ENCODE data around the gene ARL3.
A peak's percentile ranks its signal among the peaks of the same experiment; 100 is the strongest.
"Not testable (repeated sequence)": the region's sequence is repeated elsewhere in the genome, so short reads cannot be mapped to it uniquely, and the experiment has no call there.

Gene ARL3

DNA sequence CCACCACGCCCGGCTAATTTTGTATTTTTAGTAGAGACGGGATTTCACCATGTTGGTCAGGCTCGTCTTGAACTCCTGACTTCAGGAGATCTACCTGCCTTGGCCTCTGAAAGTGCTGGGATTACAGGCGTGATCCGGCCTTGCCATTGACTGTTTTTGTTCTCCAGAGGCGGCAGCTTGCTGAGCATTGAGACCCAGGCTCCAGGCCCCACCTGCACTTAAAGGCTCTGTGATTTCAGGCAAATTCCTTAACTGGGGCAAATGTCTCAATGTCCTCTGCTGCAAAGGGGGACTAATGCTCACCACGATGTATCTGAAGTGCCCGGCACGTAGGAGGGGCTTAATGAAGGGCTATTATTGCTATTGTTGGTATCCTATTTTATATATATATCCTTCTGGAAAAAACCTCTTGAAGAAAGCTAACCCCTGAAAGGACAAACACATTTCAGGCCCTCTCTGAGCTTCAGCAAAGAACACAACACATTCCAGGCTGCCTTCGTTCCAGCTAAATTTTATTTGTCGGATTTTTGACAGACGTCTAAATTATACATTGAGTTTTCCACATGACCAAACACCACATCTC, 40.9 kb downstream of the ARL3 start:
- Histone ChIP-seq H3K9ac (ENCODE audit: insufficient read length, low read depth) (peak overlapping the region; percentile 56), H3K36me3 (ENCODE audit: insufficient read depth, insufficient read length, low read length) (no peaks in the 10 kb centered on the region), H3K9me3 (ENCODE audit: insufficient read depth, low read length) (no peaks in the 10 kb centered on the region), H3K27me3 (ENCODE audit: insufficient read depth, insufficient read length) (no peaks in the 10 kb centered on the region), H3K4me3 (ENCODE audit: insufficient read length, low read depth) (no peak overlapping the region), H3K4me1 (ENCODE audit: insufficient read depth, insufficient read length) (peaks cover 31% of the 10 kb centered on the region)
- DNase-seq (ENCODE audit: low read depth, low spot score), result no peak
- TF ChIP-seq SUZ12 (IDR thresholded peaks at IDR 0.05; ENCODE audit: extremely low read depth, insufficient read depth, insufficient read length) (no peak), YY1 (IDR thresholded peaks at IDR 0.05; ENCODE audit: insufficient read depth, insufficient read length) (no peak), ZNF274 (IDR thresholded peaks at IDR 0.05; ENCODE audit: low read depth, low read length) (no peak)

DNA sequence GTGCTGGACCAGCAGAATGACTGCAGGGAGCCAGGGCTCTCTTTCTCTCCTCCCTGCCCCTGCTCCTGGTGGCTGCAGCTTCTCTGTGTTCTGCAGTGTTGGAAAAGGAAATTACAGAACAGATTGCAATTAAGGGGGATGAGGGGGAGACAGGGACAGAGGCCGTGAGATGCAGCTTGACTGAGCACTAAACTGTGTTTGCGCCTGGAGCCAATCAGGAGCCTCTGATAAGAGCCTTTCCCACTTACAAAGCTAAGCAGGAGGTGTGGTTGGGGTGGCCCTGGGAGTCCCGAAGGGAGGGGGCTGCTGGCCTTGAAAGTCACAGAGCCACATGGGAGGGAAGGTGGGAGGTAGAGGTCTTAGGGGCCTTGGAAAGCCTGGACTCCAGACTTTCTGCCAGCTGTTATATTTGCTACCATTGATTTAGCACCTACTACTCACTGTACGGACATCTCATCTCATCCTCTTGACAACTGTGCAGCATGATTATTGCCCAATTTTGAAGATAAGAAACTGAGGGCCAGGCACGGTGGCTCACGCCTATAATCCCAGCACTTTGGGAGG, 43.2 kb downstream of the ARL3 start:
- TF ChIP-seq YY1 (IDR thresholded peaks at IDR 0.05; ENCODE audit: insufficient read depth, insufficient read length) (no peak), SUZ12 (IDR thresholded peaks at IDR 0.05; ENCODE audit: extremely low read depth, insufficient read depth, insufficient read length) (no peak), ZNF274 (IDR thresholded peaks at IDR 0.05; ENCODE audit: low read depth, low read length) (no peak)
- no peak overlapping the region for H3K9ac ChIP-seq (ENCODE audit: insufficient read length, low read depth)

DNA sequence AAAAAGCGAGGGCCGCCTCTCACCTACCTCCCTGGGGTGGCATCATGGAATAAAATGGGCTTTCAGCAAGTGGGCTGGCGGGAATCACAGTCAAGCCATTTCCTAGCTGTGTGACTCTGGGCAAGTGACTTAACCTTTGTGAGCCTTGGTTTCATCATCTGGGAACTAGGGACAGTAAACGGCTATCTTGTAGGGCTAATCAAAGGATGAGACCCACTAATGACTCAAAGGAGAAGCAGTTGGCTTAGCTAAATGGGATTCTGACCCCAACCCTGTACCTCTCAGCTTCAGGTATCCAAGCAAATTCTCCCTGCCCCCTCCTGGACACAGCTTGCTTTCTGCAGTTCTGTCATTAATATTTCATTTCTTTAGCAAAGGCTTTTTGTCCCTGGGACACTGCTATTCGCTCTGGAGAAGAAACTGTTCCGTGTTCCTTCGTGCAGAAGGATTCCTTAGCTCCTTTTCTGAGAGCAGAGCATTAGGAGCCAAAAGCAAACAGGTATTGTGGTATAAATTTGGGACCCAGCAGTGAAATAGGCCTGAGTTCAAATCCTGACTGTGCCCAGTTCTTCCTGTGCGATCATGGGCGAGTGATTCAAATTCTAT, 44.0 kb downstream of the ARL3 start:
- H3K4me3 ChIP-seq (ENCODE audit: insufficient read length, low read depth), result no peak overlapping the region
- TF ChIP-seq YY1 (IDR thresholded peaks at IDR 0.05; ENCODE audit: insufficient read depth, insufficient read length) (no peak), ZNF274 (IDR thresholded peaks at IDR 0.05; ENCODE audit: low read depth, low read length) (no peak), SUZ12 (IDR thresholded peaks at IDR 0.05; ENCODE audit: extremely low read depth, insufficient read depth, insufficient read length) (no peak)
- no peaks in the 10 kb centered on the region for H3K36me3 ChIP-seq (ENCODE audit: insufficient read depth, insufficient read length, low read length)
- no peak for DNase-seq (ENCODE audit: low read depth, low spot score)
- H3K4me1 ChIP-seq (ENCODE audit: insufficient read depth, insufficient read length), result peaks cover 27% of the 10 kb centered on the region
- no peaks in the 10 kb centered on the region for H3K27me3 ChIP-seq (ENCODE audit: insufficient read depth, insufficient read length)
- H3K9me3 ChIP-seq (ENCODE audit: insufficient read depth, low read length), result no peaks in the 10 kb centered on the region
- H3K9ac ChIP-seq (ENCODE audit: insufficient read length, low read depth), result peak overlapping the region; percentile 2

More for the DNA sequence above, 43.2 kb downstream of the ARL3 start:
- H3K9me3 ChIP-seq (ENCODE audit: insufficient read depth, low read length), result no peaks in the 10 kb centered on the region
- H3K27me3 ChIP-seq (ENCODE audit: insufficient read depth, insufficient read length), result no peaks in the 10 kb centered on the region
- no peaks in the 10 kb centered on the region for H3K36me3 ChIP-seq (ENCODE audit: insufficient read depth, insufficient read length, low read length)
- DNase-seq (ENCODE audit: low read depth, low spot score), result no peak
- H3K4me3 ChIP-seq (ENCODE audit: insufficient read length, low read depth), result no peak overlapping the region
- H3K4me1 ChIP-seq (ENCODE audit: insufficient read depth, insufficient read length), result peaks cover 28% of the 10 kb centered on the region

DNA sequence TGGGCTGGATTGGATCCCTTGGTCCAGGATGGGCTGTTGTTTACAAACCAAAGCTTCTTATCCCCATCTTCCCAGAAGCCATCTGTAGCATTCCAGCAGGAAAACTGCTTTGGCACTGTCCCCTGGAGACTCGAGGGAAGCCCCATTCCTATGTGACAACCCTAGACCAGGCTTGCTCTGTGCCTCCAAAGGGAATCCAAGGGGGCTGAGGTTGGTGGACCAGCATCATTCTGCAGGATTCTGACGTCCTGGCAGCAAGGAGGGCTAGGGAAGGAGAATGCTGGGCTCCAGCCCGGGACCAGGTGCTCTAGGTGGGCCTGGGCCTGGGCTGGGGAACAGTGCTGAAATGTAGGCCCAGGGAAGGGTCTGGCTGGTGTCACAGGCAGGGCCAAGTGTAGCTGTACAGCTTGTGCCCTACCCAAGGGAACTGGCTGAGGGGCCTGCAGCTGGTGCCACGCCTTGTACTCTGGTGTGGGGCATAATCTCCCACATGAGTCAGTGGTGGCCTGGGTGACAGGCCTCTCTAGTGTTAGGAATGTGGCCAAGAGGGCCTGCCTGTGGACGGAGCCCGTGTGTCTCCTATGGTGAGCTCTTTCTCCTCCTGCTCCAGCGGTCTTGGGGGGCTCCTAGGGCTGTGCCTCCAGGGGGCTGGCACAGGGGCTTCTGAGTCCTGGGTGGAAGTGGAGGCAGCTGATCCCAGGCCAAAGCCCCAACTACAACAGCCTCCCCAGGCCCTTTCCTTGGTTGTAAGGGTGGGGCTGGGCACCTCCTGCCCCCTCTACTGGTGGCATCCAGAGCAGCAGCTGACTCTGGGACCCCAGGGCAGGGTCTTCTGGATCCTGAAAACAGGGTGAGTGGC, 44.8 kb downstream of the ARL3 start:
- H3K9ac ChIP-seq (ENCODE audit: insufficient read length, low read depth), result no peak overlapping the region
- DNase-seq (ENCODE audit: low read depth, low spot score), result no peak
- no peak overlapping the region for H3K4me3 ChIP-seq (ENCODE audit: insufficient read length, low read depth)
- peaks cover 22% of the 10 kb centered on the region for H3K4me1 ChIP-seq (ENCODE audit: insufficient read depth, insufficient read length)
- TF ChIP-seq SUZ12 (IDR thresholded peaks at IDR 0.05; ENCODE audit: extremely low read depth, insufficient read depth, insufficient read length), result no peak
- no peak for TF ChIP-seq YY1 (IDR thresholded peaks at IDR 0.05; ENCODE audit: insufficient read depth, insufficient read length)
- no peak for TF ChIP-seq ZNF274 (IDR thresholded peaks at IDR 0.05; ENCODE audit: low read depth, low read length)
- no peaks in the 10 kb centered on the region for H3K9me3 ChIP-seq (ENCODE audit: insufficient read depth, low read length)
- H3K36me3 ChIP-seq (ENCODE audit: insufficient read depth, insufficient read length, low read length), result no peaks in the 10 kb centered on the region
- no peaks in the 10 kb centered on the region for H3K27me3 ChIP-seq (ENCODE audit: insufficient read depth, insufficient read length)

DNA sequence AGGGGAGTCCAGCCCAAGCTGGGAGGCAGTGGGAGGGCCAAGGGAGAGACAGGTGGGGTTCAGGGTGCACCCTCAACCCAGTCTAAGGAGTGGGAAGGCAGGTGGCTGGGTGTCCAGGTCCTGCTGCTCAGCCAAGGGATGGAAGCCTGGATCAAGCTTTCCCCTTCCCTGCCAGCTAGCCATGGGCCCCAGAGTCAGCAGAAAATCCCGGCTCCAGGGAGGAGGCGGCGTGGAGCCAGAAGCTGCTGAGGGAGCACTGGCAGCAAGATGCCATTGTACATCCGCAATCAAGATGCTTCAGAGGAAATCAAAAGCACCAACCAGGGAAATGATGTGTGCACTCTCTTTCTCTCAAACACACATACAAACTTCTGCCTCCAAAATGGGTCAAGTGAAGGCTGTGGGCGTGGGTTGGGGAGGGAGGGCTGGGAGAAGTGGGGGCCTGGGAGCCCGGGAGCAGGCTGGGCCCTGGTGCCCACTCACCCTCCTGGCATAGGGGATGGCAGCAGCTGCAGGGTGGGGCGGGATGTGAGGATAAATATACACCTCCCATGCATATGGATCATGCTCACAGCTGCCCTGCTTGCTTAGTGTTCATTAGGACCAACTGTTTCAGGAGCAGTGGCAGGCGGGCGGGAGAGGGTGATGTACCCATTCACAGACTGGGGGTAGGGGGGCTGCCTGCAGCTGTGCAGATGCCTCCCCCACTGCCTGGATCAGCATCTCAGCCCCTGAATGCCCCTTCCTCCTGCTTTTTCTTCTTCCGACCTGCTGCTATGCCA, 45.7 kb downstream of the ARL3 start:
- H3K4me3 ChIP-seq (ENCODE audit: insufficient read length, low read depth), result no peak overlapping the region
- peak overlapping the region; percentile 32 for H3K9ac ChIP-seq (ENCODE audit: insufficient read length, low read depth)
- no peaks in the 10 kb centered on the region for H3K36me3 ChIP-seq (ENCODE audit: insufficient read depth, insufficient read length, low read length)
- no peaks in the 10 kb centered on the region for H3K9me3 ChIP-seq (ENCODE audit: insufficient read depth, low read length)
- no peak for DNase-seq (ENCODE audit: low read depth, low spot score)
- peaks cover 17% of the 10 kb centered on the region for H3K4me1 ChIP-seq (ENCODE audit: insufficient read depth, insufficient read length)
- TF ChIP-seq SUZ12 (IDR thresholded peaks at IDR 0.05; ENCODE audit: extremely low read depth, insufficient read depth, insufficient read length) (no peak), ZNF274 (IDR thresholded peaks at IDR 0.05; ENCODE audit: low read depth, low read length) (no peak), YY1 (IDR thresholded peaks at IDR 0.05; ENCODE audit: insufficient read depth, insufficient read length) (no peak)
- no peaks in the 10 kb centered on the region for H3K27me3 ChIP-seq (ENCODE audit: insufficient read depth, insufficient read length)

DNA sequence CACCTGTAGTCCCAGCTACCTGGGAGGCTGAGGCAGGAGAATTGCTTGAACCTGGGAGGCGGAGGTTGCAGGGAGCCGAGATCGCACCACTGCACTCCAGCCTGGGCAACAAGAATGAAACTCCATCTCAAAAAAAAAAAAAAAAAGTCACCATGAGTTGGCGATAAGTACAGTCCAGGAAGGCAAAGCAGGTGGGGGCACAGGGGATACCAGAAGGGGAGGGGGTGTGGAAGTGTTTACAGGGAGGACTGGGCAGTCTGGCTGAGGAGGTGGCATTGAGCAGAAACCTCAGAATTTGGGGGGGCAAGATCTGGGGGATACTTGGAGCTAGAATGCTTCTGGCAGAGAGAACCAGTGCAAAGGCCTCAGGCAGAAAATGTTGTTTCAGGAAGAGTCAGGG, 46.8 kb downstream of the ARL3 start:
- DNase-seq (ENCODE audit: low read depth, low spot score); H3K36me3 ChIP-seq (ENCODE audit: insufficient read depth, insufficient read length, low read length); H3K27me3 ChIP-seq (ENCODE audit: insufficient read depth, insufficient read length); H3K9me3 ChIP-seq (ENCODE audit: insufficient read depth, low read length); H3K4me3 ChIP-seq (ENCODE audit: insufficient read length, low read depth); H3K9ac ChIP-seq (ENCODE audit: insufficient read length, low read depth): not testable (repeated sequence)
- H3K4me1 ChIP-seq (ENCODE audit: insufficient read depth, insufficient read length), result peaks cover 17% of the 10 kb centered on the region

All from NT2/D1 (cell line).